ENCODE results near the gene PCBP1.

DNA sequence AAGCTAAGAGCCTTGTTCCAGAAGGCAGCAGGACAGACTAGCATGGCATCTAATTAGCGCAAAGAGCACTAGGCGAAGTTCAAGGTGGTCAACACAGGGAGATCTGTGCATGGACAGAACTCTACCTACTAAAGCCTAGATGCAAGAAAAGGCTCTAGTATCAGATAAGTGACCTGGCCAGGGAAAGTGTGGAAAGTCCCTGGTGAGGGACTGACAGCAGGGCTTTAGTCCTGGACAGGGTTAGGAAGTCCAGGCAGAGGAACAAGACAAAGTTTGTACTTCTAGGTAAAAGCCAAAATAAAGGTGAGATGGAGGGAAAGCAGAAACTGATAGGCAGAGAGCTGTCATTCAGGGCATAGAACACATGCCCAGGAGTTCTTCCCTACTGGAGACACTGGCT lies 45.0 kb upstream of the PCBP1 start:
- TF ChIP-seq, protein P1, sequence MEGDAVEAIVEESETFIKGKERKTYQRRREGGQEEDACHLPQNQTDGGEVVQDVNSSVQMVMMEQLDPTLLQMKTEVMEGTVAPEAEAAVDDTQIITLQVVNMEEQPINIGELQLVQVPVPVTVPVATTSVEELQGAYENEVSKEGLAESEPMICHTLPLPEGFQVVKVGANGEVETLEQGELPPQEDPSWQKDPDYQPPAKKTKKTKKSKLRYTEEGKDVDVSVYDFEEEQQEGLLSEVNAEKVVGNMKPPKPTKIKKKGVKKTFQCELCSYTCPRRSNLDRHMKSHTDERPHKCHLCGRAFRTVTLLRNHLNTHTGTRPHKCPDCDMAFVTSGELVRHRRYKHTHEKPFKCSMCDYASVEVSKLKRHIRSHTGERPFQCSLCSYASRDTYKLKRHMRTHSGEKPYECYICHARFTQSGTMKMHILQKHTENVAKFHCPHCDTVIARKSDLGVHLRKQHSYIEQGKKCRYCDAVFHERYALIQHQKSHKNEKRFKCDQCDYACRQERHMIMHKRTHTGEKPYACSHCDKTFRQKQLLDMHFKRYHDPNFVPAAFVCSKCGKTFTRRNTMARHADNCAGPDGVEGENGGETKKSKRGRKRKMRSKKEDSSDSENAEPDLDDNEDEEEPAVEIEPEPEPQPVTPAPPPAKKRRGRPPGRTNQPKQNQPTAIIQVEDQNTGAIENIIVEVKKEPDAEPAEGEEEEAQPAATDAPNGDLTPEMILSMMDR (IDR thresholded peaks at IDR 0.05; ENCODE audit: poor library complexity, severe bottlenecking), result no peak
- TF ChIP-seq EZH2 (IDR thresholded peaks at IDR 0.05; ENCODE audit: borderline replicate concordance, insufficient read depth, low read length, poor library complexity, severe bottlenecking) (no peak), POLR2AphosphoS5 (IDR thresholded peaks at IDR 0.05) (no peak), SMC3 (conservative IDR thresholded peaks at IDR 0.05; ENCODE audit: poor library complexity) (no peak), MXI1 (conservative IDR thresholded peaks at IDR 0.05; ENCODE audit: poor library complexity, severe bottlenecking) (no peak), RAD21 (conservative IDR thresholded peaks at IDR 0.05) (no peak), EP300 (conservative IDR thresholded peaks at IDR 0.05; ENCODE audit: poor library complexity, severe bottlenecking) (no peak), TAF1 (IDR thresholded peaks at IDR 0.05; ENCODE audit: low read depth) (no peak)
- TF ChIP-seq, protein P2, sequence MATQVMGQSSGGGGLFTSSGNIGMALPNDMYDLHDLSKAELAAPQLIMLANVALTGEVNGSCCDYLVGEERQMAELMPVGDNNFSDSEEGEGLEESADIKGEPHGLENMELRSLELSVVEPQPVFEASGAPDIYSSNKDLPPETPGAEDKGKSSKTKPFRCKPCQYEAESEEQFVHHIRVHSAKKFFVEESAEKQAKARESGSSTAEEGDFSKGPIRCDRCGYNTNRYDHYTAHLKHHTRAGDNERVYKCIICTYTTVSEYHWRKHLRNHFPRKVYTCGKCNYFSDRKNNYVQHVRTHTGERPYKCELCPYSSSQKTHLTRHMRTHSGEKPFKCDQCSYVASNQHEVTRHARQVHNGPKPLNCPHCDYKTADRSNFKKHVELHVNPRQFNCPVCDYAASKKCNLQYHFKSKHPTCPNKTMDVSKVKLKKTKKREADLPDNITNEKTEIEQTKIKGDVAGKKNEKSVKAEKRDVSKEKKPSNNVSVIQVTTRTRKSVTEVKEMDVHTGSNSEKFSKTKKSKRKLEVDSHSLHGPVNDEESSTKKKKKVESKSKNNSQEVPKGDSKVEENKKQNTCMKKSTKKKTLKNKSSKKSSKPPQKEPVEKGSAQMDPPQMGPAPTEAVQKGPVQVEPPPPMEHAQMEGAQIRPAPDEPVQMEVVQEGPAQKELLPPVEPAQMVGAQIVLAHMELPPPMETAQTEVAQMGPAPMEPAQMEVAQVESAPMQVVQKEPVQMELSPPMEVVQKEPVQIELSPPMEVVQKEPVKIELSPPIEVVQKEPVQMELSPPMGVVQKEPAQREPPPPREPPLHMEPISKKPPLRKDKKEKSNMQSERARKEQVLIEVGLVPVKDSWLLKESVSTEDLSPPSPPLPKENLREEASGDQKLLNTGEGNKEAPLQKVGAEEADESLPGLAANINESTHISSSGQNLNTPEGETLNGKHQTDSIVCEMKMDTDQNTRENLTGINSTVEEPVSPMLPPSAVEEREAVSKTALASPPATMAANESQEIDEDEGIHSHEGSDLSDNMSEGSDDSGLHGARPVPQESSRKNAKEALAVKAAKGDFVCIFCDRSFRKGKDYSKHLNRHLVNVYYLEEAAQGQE (IDR thresholded peaks at IDR 0.05; ENCODE audit: borderline replicate concordance), result no peak
